HG03457 (cell line): Measurements from ENCODE around the gene GTF2H1.
"Not testable (repeated sequence)": the region's sequence is repeated elsewhere in the genome, so short reads cannot be mapped to it uniquely, and the experiment has no call there.

ENCODE experiments used
- ATAC-seq: cut with Tn5 transposase; IDR thresholded peaks from one replicate; pipeline ENCODE4 v1.9.1; 2021; ENCODE audit warnings: moderate number of reproducible peaks; ENCODE audit not compliant: unreplicated experiment

The GTF2H1 gene

GRCh38 chr11:18317551-18317950 is 4.8 kb upstream of the GTF2H1 start:
- ATAC-seq = no peak

DNA sequence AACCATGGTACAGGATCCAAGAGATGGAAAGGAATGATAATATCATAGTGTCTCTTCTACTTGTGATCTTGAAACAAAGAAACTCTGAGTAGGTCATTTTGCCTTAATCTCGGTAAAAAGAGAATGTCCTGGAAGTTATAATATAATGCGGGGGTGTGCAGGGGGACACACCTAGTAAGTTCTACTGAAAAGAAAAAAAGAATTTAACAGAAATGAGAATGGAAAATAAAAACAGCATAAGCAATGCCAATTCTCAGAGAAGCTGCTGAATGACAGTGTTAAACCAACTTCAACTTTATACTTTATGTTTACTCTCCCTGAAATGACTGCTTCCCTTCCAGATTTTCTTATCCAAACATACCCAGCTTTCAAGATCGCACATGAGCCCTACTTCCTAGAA is 2.5 kb upstream of the GTF2H1 start:
- no peak for ATAC-seq

DNA sequence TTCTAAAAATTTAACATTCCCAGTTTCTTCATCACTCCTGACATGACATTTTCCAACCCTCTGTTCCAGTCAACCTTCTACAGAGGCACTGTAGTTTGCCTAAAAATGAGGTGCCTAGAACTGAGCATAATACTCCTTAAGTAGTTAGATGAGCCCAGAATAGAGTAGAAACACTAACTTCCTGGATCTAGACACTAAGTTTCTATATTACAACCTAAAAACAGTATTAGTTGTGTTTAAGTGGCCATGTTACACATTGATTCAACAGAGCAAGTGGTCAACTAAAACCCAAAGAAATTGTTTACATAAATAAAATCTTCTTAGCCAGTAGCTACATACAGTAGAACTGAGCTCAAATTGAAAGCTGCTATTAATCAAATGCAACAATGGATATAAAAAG is 1.8 kb upstream of the GTF2H1 start:
- ATAC-seq = no peak

DNA sequence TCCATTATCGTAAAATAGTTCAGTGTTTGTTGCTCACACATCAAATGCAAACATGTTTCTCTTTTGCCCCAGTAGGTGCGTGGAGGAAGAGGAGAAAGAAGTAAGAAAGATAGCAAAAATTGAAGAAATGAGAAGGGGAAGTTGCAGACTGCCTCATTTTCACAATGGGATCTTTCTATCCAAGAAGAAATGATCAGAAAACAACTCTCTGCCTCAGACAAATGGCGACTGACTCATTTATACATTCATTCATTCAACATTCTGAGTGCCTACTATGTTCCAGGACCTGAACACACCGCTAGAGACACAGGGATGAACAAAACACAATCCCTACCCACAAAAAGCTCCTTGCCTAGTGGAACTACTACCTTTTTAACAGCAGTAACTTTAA is 794 bp upstream of the GTF2H1 start:
- ATAC-seq = peak; percentile 3

DNA sequence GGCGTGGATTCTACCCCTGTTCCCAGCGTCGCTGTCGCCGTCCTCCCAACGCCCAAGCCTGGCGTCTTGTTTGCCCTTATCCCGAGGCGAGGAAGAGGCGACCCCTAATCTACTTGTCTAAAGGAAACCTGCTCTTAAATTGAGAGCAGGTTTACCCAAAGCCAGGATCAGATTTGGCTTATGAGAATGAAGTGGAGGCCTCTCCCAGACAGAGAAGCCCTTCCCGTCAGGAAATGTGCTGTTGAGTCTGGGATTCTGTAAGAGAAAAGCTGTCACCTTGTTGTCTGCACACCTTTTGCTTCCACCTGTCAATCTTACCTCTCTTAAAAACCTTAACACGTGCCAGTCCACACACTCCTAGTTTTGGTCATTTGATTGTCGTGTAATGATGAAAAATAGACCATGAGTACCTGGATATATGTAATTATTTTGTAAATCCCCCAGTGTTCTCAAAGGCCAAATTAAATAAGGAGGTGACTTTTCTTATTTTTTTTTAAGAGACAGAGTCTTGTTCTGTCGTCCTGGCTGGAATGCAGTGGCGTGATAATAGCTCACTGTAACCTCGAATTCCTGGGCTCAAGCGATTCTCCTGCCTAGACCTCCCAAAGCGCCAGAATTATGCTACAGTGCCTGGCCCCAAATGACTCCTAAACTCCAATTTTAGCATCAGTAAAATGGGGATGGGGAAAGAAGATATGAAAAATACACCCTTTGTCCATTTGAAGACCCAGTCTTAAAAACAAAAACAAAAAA is 627 bp downstream of the GTF2H1 start:
- no peak for ATAC-seq

DNA sequence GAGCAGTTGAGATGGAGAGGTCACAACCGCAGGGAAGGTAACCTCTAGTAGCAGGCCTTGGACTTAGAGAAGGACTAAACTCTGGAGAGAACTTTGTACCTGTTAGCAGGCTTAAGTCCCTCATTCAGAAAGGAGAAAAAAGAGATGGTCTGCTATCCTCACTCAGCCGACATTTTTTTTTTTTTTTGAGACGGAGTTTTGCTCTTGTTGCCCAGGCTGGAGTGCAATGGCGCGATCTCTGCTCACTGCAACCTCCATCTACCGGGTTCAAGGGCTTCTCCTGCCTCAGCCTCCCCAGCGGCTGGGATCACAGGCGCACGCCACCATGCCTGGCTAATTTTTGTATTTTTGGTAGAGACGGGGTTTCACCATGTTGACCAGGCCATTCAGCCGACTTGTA is 1.5 kb downstream of the GTF2H1 start:
- not testable (repeated sequence) for ATAC-seq

DNA sequence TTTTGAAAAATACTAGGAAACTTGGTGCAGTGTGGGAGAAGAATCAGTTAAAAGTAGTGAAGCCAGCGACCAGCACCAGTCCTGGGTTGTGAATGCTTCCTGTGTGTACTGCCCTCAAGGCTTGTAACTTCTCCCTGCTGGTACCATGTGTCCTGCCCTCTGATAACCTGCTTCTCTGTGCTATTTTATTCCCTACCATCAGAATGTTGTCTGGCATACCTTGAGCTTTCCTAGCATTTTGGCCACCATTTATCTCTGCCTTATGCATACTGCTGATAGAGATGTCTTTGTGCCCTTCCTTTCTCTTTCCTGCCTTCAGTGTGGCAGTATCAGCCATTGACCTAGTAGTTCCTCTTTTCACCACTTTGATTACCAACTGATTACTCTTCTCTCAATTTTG is 2.0 kb downstream of the GTF2H1 start:
- ATAC-seq = no peak

GRCh38 chr11:18329196-18329870 is 7.0 kb downstream of the GTF2H1 start:
- peak; percentile 44 for ATAC-seq

DNA sequence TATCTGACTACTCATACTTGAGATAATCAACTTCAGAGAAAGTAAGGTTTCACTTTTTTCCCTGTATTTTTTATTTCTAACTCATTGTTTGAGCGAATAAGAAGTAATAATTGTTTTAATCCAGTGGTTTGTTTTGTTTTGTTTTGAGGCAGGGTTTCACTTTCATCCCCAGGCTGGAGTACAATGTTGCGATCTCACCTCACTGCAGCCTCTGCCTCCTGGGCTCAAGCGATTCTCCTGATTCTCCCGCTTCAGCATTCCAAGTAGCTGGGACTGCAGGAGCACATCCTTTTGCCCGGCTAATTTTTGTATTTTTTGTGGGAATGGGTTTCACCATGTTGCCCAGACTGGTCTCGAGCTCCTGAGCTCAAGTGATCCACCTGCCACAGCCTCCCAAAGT is 8.6 kb downstream of the GTF2H1 start:
- no peak for ATAC-seq

DNA sequence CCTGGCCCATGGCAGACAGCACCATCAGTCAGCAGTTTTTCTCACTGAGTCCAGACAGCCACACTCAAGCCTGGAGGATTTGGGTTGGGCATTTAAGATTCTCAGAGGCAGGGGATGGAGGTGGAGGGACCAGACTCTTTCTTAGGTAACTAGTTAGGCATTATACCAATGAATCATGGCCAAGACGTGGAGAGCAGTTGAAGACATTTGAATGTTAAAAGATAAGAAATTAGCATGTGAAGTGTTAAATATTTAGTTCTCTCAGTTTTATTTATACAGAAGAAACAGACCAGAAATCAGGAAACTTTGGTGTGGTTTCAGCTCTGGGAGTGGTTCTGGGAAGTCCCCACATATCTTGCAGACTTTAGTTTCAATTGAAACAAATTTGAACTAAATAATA is 9.9 kb downstream of the GTF2H1 start:
- ATAC-seq = no peak

DNA sequence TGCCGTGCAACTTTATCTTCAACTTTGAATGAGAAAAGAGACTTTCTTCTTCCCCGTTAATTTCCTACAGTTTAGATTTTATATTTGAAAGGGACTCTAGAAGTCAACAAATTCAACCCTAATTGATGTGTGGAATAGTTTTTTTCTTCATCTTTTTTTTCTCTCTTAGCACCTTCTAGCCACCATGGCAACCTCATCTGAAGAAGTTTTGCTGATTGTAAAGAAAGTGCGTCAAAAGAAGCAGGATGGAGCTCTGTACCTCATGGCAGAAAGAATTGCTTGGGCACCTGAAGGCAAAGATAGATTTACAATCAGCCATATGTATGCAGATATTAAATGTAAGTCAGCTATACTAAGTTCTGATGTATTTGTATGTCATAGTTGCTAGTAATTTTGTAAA is 10.5 kb downstream of the GTF2H1 start:
- no peak for ATAC-seq

GRCh38 chr11:18347471-18348125 is 25.2 kb downstream of the GTF2H1 start:
- no peak for ATAC-seq

- no peak for ATAC-seq
These were observed 30.2 kb downstream of the GTF2H1 start for GRCh38 chr11:18352581-18352980.

- no peak for ATAC-seq
These were observed 36.3 kb downstream of the GTF2H1 start for GRCh38 chr11:18358646-18359045.

DNA sequence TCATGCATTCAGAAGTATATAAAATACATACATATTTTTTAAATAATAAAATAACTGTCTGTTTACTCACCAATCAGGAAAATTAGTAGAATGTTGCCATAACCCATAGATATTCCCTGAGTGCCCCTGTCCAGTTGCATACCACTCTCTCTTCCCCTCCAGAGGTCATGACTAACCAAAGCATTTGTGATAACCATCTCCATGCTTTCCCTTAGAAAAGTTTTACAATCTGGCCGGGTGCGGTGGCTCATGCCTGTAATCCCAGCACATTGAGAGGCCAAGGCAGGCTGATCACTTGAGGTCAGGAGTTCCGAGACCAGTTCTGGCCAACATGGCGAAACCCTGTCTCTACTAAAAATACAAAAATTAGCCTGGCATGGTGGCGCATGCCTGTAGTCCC is 38.8 kb downstream of the GTF2H1 start:
- no peak for ATAC-seq

DNA sequence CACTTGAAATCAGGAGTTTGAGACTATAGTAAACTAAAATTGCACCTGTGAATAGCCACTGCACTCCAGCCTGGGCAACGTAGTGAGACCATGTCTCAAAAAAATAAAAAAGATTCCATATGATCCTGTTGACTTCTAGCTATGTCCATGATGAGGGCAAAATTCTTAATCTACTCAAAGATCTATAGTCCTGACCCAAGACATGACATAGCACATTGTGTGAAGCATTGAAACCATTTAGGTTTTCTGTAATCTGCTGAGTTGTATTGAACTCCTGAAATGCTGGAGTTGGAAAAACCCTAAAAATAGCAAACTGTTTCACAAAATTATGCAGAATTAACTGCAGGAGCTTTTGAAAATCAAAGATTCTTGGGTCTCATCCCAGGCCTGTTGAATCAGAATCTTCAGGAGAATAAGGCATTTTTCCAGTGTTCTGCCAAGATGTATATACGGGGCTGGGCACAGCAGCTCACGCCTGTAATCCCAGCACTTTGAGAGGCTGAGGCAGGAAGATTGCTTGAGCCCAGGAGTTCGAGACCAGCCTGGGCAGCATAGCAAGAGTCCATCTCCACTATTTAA is 42.2 kb downstream of the GTF2H1 start:
- no peak for ATAC-seq

GRCh38 chr11:18365741-18366140 is 43.4 kb downstream of the GTF2H1 start:
- no peak for ATAC-seq

DNA sequence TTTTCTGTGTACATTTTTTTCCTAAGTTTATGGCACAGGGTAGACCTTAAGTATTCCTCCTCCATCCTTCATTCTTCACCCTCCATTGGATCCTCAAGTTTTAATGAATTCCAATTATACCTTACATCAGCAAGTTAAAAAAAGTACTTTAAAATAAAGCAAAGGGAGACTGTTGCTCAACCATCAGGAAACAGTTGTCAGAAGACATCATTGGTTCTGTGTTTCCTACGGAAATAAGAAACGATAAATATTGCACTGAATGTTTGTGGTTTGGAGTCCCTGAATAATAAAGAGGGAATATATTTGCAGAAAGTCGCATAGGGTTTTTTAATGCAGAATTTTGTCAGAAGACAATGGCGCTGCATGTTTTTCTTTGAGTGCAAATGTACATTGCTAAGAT is 43.9 kb downstream of the GTF2H1 start:
- ATAC-seq = no peak

GRCh38 chr11:18367431-18367830 is 45.1 kb downstream of the GTF2H1 start:
- no peak for ATAC-seq

- no peak for ATAC-seq
These were observed 45.9 kb downstream of the GTF2H1 start for GRCh38 chr11:18368221-18368620.

- ATAC-seq = no peak
These were observed 47.0 kb downstream of the GTF2H1 start for GRCh38 chr11:18369398-18369797.

DNA sequence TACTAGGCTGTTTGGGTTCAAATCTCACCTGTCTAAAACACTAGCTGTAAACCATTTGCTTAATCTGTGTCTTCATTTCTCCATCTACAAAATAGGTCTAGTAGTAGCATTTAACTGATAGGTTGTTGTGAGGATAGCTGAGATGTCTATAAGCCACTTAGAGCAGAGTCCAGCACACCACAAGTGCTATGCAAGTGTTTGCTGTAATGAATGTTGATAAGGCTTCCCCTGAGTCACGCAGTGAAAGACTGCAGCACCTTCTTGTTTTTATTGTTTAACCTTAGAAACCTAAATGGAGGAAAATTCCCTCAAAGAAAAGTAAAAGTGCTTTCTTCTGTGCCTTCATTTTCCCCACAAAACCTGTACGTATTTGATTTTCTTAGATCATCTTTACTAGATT is 48.9 kb downstream of the GTF2H1 start:
- ATAC-seq = no peak
